B cell (primary cell): ENCODE data around the gene FGF8.

Experiments used
- EZH2 ChIP-seq: IDR thresholded peaks from 2 replicates; pipeline ENCODE4 v1.6.1; 2012; ENCODE audit warnings: borderline replicate concordance, low read depth, mild to moderate bottlenecking, moderate library complexity, low read length; ENCODE audit not compliant: insufficient read depth, poor library complexity, severe bottlenecking
- TF ChIP-seq, protein P1 (sequence below): fragments of 200-600 bp; IDR thresholded peaks from one replicate; pipeline ENCODE4 v1.8.0; 2022; ENCODE audit warnings: antibody characterized with exemption, mild to moderate bottlenecking

DNA sequence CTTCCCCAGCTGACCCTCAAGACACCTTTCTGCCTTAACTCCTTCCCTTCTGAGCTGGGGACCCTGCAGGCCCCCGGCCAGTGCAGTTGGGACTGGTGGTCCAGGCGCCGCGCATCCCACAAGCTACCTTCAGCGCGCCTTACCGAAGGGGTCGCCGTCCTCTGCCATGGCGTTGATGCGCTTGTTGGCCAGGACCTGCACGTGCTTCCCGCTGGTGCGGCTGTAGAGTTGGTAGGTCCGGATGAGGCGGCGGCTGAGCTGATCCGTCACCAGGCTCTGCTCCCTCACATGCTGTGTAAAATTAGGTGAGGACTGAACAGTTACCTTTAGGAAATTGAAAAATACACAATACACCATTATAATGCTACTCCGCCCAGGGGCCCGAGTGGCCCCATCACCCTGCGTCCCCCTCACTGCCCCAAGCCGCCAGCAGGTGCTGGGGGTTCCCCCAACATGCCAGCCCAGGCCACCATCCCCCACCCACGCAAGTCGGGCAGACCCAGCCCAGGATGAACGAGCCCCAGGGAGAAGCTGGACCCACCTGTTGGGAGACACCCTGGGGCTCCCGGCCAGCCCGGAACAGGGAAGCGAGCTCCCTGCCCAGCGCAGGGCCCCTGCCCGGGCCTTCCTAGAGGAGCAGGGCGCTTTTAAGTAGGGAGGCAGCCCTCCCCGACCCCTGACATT lies 1.2 kb downstream of the FGF8 start:
- TF ChIP-seq, protein P1, sequence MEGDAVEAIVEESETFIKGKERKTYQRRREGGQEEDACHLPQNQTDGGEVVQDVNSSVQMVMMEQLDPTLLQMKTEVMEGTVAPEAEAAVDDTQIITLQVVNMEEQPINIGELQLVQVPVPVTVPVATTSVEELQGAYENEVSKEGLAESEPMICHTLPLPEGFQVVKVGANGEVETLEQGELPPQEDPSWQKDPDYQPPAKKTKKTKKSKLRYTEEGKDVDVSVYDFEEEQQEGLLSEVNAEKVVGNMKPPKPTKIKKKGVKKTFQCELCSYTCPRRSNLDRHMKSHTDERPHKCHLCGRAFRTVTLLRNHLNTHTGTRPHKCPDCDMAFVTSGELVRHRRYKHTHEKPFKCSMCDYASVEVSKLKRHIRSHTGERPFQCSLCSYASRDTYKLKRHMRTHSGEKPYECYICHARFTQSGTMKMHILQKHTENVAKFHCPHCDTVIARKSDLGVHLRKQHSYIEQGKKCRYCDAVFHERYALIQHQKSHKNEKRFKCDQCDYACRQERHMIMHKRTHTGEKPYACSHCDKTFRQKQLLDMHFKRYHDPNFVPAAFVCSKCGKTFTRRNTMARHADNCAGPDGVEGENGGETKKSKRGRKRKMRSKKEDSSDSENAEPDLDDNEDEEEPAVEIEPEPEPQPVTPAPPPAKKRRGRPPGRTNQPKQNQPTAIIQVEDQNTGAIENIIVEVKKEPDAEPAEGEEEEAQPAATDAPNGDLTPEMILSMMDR: no peak
- TF ChIP-seq EZH2: no peak
